H1 (cell line): ENCODE results near the gene ADCY2. TPM values are rescaled to one million over a fixed set of nuclear protein-coding genes. Genes with fewer than 3 reads are reported as not detected.

Experiments used
- BRCA1 ChIP-seq: IDR thresholded peaks from 2 replicates; pipeline ENCODE4 v1.6.1; 2012; ENCODE audit warnings: low read depth, low read length, improper control_type of control experiment
- CBX5 ChIP-seq: fragments of 300-800, 300-1000 bp; sonication (generic); IDR thresholded peaks from 2 replicates; pipeline ENCODE4 v1.7.1; 2016; ENCODE audit warnings: antibody characterized with exemption, low read length, low read depth
- CHD7 ChIP-seq: fragments of 300-600 bp; sonication (generic); IDR thresholded peaks from 2 replicates; pipeline ENCODE4 v1.7.1; 2012; ENCODE audit warnings: low read length, moderate library complexity, mild to moderate bottlenecking, inconsistent platforms; ENCODE audit not compliant: insufficient replicate concordance
- CREB1 ChIP-seq: IDR thresholded peaks from 2 replicates; pipeline ENCODE4 v1.6.1; 2012; ENCODE audit warnings: inconsistent platforms
- EZH2 ChIP-seq: fragments of 200-600 bp; sonication (generic); IDR thresholded peaks from 2 replicates; pipeline ENCODE4 v1.7.1; 2012; ENCODE audit warnings: low read depth, mild to moderate bottlenecking, moderate library complexity, low read length, inconsistent platforms; ENCODE audit not compliant: severe bottlenecking
- GTF2F1 ChIP-seq: IDR thresholded peaks from 2 replicates; pipeline ENCODE4 v1.6.1; 2012; ENCODE audit warnings: low read depth, low read length, improper control_type of control experiment, borderline replicate concordance
- HDAC2 ChIP-seq, 2 experiments: fragments of 300-600 bp in 1 of 2; sonication (generic) in 1 of 2; IDR thresholded peaks; 2 replicates each; pipeline ENCODE4 v1.6.1; 2011 to 2012; ENCODE audit warnings: low read depth in 2 of 2, low read length in 2 of 2, mild to moderate bottlenecking in 2 of 2, moderate library complexity in 2 of 2, borderline replicate concordance in 1 of 2, inconsistent platforms in 1 of 2
- POLR2A ChIP-seq, 2 experiments: IDR thresholded peaks; 1 replicate in 1 of 2; 2 replicates in 1 of 2; pipeline ENCODE4 v1.6.1; 2011; ENCODE audit warnings: low read depth in 2 of 2, low read length in 2 of 2, mild to moderate bottlenecking in 2 of 2; ENCODE audit errors: control extremely low read depth in 1 of 2
- RFX5 ChIP-seq: IDR thresholded peaks from 2 replicates; pipeline ENCODE4 v1.6.1; 2011; ENCODE audit warnings: low read depth, low read length, improper control_type of control experiment, borderline replicate concordance
- SP1 ChIP-seq: IDR thresholded peaks from 2 replicates; pipeline ENCODE4 v1.6.1; 2011; ENCODE audit warnings: low read depth, low read length
- SP2 ChIP-seq: IDR thresholded peaks from 2 replicates; pipeline ENCODE4 v1.6.1; 2012; ENCODE audit warnings: mild to moderate bottlenecking, low read length, inconsistent platforms
- ZNF274 ChIP-seq: IDR thresholded peaks from 2 replicates; pipeline ENCODE4 v1.7.0; 2012; ENCODE audit warnings: low read length, borderline replicate concordance; ENCODE audit errors: extremely low read depth
- polyA plus RNA-seq, 7 experiments: library from polyadenylated mRNA; depleted of rRNA in 3 of 7; stranded (reverse) in 5 of 7; unstranded in 2 of 7; fragments of >200 nt in 5 of 7; fragments of 200-250 nt in 2 of 7; gene quantifications; 1 replicate in 5 of 7; 2 replicates in 1 of 7; 4 replicates in 1 of 7; pipeline versions ENCODE4 v1.2.1 to v1.2.3, GENCODE V29; 2011 to 2013; ENCODE audit warnings: missing spikeins in 2 of 7, mixed read lengths in 2 of 7
- total RNA-seq: library from RNA; stranded (reverse); fragmentation: NEBNext Ultra II Directional; extraction: Animal tissue kit (Norgen Biotek cat#: 25700); gene quantifications from 2 replicates; pipeline ENCODE4 v1.2.1, GENCODE V29; 2021

ADCY2 gene
- total and polyA plus RNA-seq, 2 of the 8 experiments (the other 6 are each of a cell fraction or from before 2014, with no cell fraction given) = 35.8 to 122 TPM

- TF ChIP-seq HDAC2 (IDR thresholded peaks at IDR 0.05; ENCODE audit: borderline replicate concordance in 1 of 2, low read depth in 2 of 2, low read length in 2 of 2) = peak in 1 of 2 experiments; percentile 78; a peak in 1 of 4 replicates
- no peak for TF ChIP-seq CHD7
- TF ChIP-seq ZNF274 = no peak
- no peak for TF ChIP-seq EZH2
- no peak for TF ChIP-seq POLR2A (IDR thresholded peaks at IDR 0.05; ENCODE audit: control extremely low read depth in 1 of 2, low read depth in 2 of 2, low read length in 2 of 2)
- TF ChIP-seq SP2 = no peak
- TF ChIP-seq SP1 = no peak
- TF ChIP-seq GTF2F1 = no peak
- no peak for TF ChIP-seq RFX5
- TF ChIP-seq BRCA1 = no peak
- no peak for TF ChIP-seq CBX5
- TF ChIP-seq CREB1 = no peak; the same call in 1 of the 2 replicates
Measured at GRCh38 chr5:7394889-7395431, 978 bp upstream of the ADCY2 start (continued).
